ENCODE measurements around the gene RNF130. TPM values are rescaled to one million over a fixed set of nuclear protein-coding genes. Genes with fewer than 3 reads are reported as not detected.

Gene RNF130
- total and polyA plus RNA-seq, 4 donors: 75.9 to 123 (median 90.8) TPM

DNA sequence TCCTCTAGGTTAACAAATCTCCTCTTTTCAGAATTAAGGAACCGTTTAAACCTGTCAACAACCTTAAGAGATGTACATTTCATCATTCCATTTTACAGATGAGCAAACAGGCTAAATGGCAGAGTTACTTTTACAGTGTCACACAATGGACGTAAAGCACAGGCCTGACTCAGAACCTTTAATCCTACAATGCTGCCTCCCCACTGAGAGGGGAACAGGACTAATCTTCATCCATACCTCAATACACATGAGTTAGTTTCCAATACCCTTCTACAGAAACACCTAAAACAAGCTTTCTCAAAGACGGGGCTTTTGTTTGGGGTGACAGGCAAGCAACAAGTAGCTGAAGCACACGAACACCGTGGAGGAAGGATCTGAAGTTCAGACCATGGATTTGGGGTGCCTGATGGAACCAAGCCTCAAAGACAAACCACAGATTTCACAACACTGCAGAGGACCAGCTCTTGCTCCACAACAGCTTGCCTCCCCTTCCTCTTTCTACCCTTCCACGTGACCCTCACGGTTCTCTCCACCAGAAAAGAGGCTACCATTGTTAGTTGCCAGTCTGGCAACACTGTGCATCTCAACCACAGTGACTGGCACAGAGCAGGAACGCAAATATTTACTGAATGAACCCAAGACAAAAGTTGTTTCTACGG lies 1.8 kb downstream of the RNF130 start:
- peak overlapping the region in 1 of 2 donors; percentile 82 for H3K9ac ChIP-seq (ENCODE audit: insufficient read depth in 1 of 2, low read length in 2 of 2)
- no peak overlapping the region for H3K27ac ChIP-seq (ENCODE audit: low read depth in 1 of 2, low read length in 1 of 2)
- peaks cover 0 to 35% (median 7%) of the 10 kb centered on the region in 5 donors for H3K4me1 ChIP-seq (ENCODE audit: control insufficient read depth in 5 of 5, insufficient read depth in 5 of 5, low read length in 5 of 5)
- DNase-seq: peak in 2 of 3 donors; percentile 40 to 55
- no peak overlapping the region for H3K4me3 ChIP-seq
- H3K27me3 ChIP-seq (ENCODE audit: control insufficient read depth in 3 of 3, insufficient read depth in 3 of 3, low read length in 2 of 3): no peaks in the 10 kb centered on the region
- no peak for ATAC-seq (ENCODE audit: insufficient read depth, low FRiP score)
- TF ChIP-seq, protein P1, sequence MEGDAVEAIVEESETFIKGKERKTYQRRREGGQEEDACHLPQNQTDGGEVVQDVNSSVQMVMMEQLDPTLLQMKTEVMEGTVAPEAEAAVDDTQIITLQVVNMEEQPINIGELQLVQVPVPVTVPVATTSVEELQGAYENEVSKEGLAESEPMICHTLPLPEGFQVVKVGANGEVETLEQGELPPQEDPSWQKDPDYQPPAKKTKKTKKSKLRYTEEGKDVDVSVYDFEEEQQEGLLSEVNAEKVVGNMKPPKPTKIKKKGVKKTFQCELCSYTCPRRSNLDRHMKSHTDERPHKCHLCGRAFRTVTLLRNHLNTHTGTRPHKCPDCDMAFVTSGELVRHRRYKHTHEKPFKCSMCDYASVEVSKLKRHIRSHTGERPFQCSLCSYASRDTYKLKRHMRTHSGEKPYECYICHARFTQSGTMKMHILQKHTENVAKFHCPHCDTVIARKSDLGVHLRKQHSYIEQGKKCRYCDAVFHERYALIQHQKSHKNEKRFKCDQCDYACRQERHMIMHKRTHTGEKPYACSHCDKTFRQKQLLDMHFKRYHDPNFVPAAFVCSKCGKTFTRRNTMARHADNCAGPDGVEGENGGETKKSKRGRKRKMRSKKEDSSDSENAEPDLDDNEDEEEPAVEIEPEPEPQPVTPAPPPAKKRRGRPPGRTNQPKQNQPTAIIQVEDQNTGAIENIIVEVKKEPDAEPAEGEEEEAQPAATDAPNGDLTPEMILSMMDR (IDR thresholded peaks at IDR 0.05; ENCODE audit: control extremely low read depth, extremely low read depth): no peak
- H3K9me3 ChIP-seq (ENCODE audit: control insufficient read depth in 4 of 4, insufficient read depth in 3 of 4, low read length in 3 of 4): no peaks in the 10 kb centered on the region
- 17 to 58% methylated on average over 9 of the region's 9 CpGs for WGBS, 2 donors
- no peaks in the 10 kb centered on the region for H3K36me3 ChIP-seq (ENCODE audit: control insufficient read depth in 4 of 4, insufficient read depth in 4 of 4, low read length in 4 of 4)

DNA sequence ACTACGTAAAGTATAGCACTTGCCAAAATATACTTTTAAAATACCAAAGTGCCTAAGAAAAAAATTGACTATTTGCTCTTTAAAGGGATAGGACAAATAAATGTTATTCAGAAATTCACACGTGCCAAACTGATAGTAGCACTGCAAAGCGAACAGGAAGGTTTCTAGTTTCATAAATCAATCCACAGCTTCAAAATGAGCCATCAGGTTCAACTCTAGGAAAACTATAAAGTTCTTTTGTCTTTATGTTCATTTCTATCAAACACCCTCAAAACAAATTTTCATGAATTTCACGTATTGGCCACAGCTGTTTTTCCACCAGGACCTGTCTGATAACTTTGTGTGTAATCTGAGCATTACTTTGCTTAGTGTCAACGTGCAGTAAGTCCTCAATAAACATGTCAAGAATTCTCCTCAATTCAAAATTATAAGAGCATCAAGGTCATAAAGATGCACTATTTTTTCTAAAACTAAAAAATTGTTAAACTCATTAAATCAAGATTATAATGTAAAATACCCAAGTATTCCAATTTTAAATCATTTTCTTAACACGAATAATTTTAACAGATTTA lies 3.0 kb downstream of the RNF130 start:
- no peaks in the 10 kb centered on the region for H3K36me3 ChIP-seq (ENCODE audit: control insufficient read depth in 4 of 4, insufficient read depth in 4 of 4, low read length in 4 of 4)
- ATAC-seq (ENCODE audit: insufficient read depth, low FRiP score) (no peak), DNase-seq (no peak)
- TF ChIP-seq, protein P1 (IDR thresholded peaks at IDR 0.05; ENCODE audit: control extremely low read depth, extremely low read depth): no peak
- no peaks in the 10 kb centered on the region for H3K9me3 ChIP-seq (ENCODE audit: control insufficient read depth in 4 of 4, insufficient read depth in 3 of 4, low read length in 3 of 4)
- H3K4me1 ChIP-seq (ENCODE audit: control insufficient read depth in 5 of 5, insufficient read depth in 5 of 5, low read length in 5 of 5): peaks cover 0 to 32% (median 7%) of the 10 kb centered on the region in 5 donors
- no peaks in the 10 kb centered on the region for H3K27me3 ChIP-seq (ENCODE audit: control insufficient read depth in 3 of 3, insufficient read depth in 3 of 3, low read length in 2 of 3)
- WGBS, 2 donors: 72 to 74% methylated on average over 6 of the region's 6 CpGs
- H3K27ac ChIP-seq (ENCODE audit: low read depth in 1 of 2, low read length in 1 of 2): no peak overlapping the region
- no peak overlapping the region for H3K4me3 ChIP-seq
- peak overlapping the region in 1 of 2 donors; percentile 26 for H3K9ac ChIP-seq (ENCODE audit: insufficient read depth in 1 of 2, low read length in 2 of 2)

DNA sequence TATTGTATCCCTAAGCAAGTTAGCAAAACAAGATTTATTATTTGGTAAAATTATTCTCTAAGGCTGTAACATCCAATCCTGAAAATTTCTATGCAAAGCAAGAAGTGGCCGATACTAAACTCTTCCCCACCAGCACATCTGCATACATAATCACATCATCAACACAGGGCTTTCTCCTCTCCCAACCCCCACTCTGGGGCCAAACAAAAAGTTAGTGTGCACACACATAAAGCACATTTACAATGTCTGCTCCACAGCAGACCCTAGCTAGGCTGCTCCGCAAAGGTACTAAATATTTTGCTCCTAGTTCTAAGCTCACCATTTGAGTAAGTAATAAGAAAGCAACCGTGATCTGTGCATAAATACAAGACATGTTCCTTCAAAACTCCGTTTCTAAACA lies 3.6 kb downstream of the RNF130 start:
- Histone ChIP-seq H3K27me3 (ENCODE audit: control insufficient read depth in 3 of 3, insufficient read depth in 3 of 3, low read length in 2 of 3) (no peaks in the 10 kb centered on the region), H3K27ac (ENCODE audit: low read depth in 1 of 2, low read length in 1 of 2) (no peak overlapping the region), H3K4me3 (no peak overlapping the region), H3K36me3 (ENCODE audit: control insufficient read depth in 4 of 4, insufficient read depth in 4 of 4, low read length in 4 of 4) (no peaks in the 10 kb centered on the region), H3K4me1 (ENCODE audit: control insufficient read depth in 5 of 5, insufficient read depth in 5 of 5, low read length in 5 of 5) (peaks cover 0 to 32% (median 7%) of the 10 kb centered on the region in 5 donors), H3K9ac (ENCODE audit: insufficient read depth in 1 of 2, low read length in 2 of 2) (peak overlapping the region in 1 of 2 donors; percentile 26), H3K9me3 (ENCODE audit: control insufficient read depth in 4 of 4, insufficient read depth in 3 of 4, low read length in 3 of 4) (no peaks in the 10 kb centered on the region)
- 69 to 89% methylated on average over 4 of the region's 4 CpGs for WGBS, 2 donors
- TF ChIP-seq, protein P1 (IDR thresholded peaks at IDR 0.05; ENCODE audit: control extremely low read depth, extremely low read depth): no peak
- ATAC-seq (ENCODE audit: insufficient read depth, low FRiP score): no peak
- peak in 2 of 3 donors; percentile 41 to 47 for DNase-seq
